Nephron progenitor cell (in vitro differentiated cells): ENCODE data around the gene SFSWAP.

ENCODE experiments used
- DNase-seq: peaks from one replicate; pipeline ENCODE4 v3.0.0; 2021
- H3K27ac Mint-ChIP-seq: 2 replicates; pipeline ENCODE4 v1.8.0; 2021; ENCODE audit warnings: mild to moderate bottlenecking, moderate library complexity, mixed read lengths
- H3K27me3 Mint-ChIP-seq: 2 replicates; pipeline ENCODE4 v1.8.0; 2021; ENCODE audit warnings: mild to moderate bottlenecking, low read depth, mixed read lengths; ENCODE audit not compliant: poor library complexity
- H3K36me3 Mint-ChIP-seq: 2 replicates; pipeline ENCODE4 v1.8.0; 2021; ENCODE audit warnings: low read depth, mixed read lengths
- H3K4me1 Mint-ChIP-seq: 2 replicates; pipeline ENCODE4 v1.8.0; 2021; ENCODE audit warnings: mixed read lengths
- H3K4me3 Mint-ChIP-seq: 2 replicates; pipeline ENCODE4 v1.8.0; 2021; ENCODE audit warnings: mild to moderate bottlenecking, moderate library complexity, mixed read lengths
- H3K9me3 Mint-ChIP-seq: 2 replicates; pipeline ENCODE4 v1.8.0; 2021; ENCODE audit warnings: mild to moderate bottlenecking, moderate library complexity, mixed read lengths
- TF ChIP-seq, protein P1 (sequence below): fragments of 200-600 bp; sonication (generic); IDR thresholded peaks from 2 replicates; pipeline ENCODE4 v1.5.0; 2021; ENCODE audit warnings: antibody characterized with exemption

Gene SFSWAP

DNA sequence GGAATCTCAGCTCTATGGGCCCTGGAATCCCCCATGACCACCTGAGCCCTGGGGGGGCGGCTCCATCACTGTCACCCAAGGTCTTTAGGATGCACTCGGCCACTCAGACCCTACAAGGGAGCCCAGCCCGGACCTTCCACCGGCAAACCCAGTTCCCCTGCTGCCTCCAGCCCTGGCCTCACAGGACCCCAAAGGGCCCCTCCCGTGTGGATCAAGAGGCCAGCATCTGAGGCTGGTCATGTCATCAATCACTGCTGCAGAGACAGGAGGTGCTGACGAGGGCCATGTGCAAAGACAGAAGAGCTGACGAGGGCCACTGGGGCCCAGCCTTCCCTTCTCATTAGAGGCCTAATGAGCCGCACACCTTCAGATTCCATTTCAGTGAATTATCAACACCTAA, 39.0 kb upstream of the SFSWAP start:
- H3K4me3 Mint-ChIP-seq: no peak overlapping the region
- peaks cover 74% of the 10 kb centered on the region for H3K27me3 Mint-ChIP-seq
- H3K36me3 Mint-ChIP-seq: no peaks in the 10 kb centered on the region
- no peaks in the 10 kb centered on the region for H3K4me1 Mint-ChIP-seq
- H3K9me3 Mint-ChIP-seq: peaks cover 13% of the 10 kb centered on the region
- H3K27ac Mint-ChIP-seq: no peak overlapping the region
- no peak for DNase-seq
- TF ChIP-seq, protein P1, sequence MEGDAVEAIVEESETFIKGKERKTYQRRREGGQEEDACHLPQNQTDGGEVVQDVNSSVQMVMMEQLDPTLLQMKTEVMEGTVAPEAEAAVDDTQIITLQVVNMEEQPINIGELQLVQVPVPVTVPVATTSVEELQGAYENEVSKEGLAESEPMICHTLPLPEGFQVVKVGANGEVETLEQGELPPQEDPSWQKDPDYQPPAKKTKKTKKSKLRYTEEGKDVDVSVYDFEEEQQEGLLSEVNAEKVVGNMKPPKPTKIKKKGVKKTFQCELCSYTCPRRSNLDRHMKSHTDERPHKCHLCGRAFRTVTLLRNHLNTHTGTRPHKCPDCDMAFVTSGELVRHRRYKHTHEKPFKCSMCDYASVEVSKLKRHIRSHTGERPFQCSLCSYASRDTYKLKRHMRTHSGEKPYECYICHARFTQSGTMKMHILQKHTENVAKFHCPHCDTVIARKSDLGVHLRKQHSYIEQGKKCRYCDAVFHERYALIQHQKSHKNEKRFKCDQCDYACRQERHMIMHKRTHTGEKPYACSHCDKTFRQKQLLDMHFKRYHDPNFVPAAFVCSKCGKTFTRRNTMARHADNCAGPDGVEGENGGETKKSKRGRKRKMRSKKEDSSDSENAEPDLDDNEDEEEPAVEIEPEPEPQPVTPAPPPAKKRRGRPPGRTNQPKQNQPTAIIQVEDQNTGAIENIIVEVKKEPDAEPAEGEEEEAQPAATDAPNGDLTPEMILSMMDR: no peak

DNA sequence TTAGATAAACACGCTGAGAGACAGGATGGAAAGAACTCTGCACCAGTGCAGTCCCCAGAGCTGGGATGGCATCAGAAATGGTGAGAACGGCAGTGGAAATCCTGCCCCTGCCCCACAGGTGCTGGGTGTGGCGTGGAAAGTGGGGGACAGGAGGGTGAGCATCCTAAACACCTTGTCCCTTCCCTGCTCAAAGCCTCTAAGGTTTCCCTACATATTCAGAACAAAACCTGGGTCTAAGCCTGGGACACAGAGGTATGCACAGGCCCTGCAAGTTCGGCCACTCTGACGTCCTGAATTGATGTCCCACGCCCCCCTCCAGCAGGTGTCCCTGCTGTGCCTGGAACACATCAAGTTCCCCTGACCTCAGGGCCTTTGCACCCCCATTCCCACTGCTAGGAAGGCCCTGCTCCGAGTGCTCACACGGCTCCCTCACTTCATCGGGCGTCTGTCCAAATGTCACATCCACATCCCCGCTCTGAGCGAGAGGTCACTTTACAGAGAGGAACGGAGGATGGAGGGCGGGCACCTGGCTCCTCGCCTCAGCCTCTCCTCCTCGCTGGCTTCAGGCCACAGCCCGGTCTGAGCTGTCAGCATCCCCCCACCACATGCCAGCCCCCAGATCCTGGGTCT, 38.5 kb upstream of the SFSWAP start:
- H3K4me1 Mint-ChIP-seq: no peaks in the 10 kb centered on the region
- no peak overlapping the region for H3K27ac Mint-ChIP-seq
- H3K4me3 Mint-ChIP-seq: no peak overlapping the region
- no peaks in the 10 kb centered on the region for H3K36me3 Mint-ChIP-seq
- DNase-seq: no peak
- H3K27me3 Mint-ChIP-seq: peaks cover 68% of the 10 kb centered on the region
- TF ChIP-seq, protein P1: no peak
- H3K9me3 Mint-ChIP-seq: peaks cover 13% of the 10 kb centered on the region

DNA sequence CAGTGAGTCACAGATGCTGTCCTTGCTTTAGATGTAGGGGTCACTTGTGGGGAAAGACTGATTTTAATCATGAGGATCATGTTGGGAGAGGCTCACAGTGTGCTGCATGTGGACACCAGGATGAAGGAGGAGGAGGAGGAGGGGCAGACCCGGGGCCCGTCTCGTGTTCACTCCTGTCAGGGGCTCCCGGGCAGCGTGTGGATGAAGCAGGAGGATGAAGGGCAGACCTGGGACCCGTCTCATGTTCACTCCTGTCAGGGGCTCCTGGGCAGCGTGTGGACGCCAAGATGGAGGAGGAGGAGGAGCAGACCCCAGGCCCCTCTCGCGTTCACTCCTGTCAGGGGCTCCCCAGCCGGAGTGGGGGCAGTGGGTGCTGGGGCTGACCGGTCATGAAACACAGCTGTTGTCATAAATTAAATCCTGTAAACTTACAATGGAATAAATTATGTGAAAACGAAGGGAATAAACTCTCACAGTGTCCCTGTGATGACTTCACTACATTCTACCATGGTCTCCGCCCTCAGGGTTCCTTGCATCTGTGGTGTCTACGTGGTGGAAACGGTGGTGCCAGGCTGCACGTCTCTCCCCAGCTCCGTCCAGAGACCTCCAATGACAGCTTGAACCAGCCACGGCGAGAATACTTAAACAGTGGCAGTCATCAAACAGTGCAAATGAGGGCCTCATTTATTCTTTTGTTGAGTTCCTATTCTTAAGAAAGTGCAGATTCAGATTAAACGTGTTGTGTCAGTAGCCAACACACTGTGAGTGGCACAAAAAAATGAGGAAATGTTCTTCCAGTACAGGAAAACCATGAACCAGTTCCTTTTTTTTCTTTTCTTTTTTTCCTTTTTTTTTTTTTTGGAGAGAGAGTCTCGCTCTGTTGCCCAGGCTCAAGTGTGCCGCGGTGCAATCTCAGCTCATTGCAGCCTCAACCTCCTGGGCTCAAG, 37.7 kb upstream of the SFSWAP start:
- Mint-ChIP-seq H3K9me3 (peaks cover 13% of the 10 kb centered on the region), H3K4me1 (no peaks in the 10 kb centered on the region), H3K27ac (no peak overlapping the region), H3K27me3 (peaks cover 68% of the 10 kb centered on the region), H3K4me3 (no peak overlapping the region), H3K36me3 (no peaks in the 10 kb centered on the region)
- TF ChIP-seq, protein P1: no peak
- no peak for DNase-seq

DNA sequence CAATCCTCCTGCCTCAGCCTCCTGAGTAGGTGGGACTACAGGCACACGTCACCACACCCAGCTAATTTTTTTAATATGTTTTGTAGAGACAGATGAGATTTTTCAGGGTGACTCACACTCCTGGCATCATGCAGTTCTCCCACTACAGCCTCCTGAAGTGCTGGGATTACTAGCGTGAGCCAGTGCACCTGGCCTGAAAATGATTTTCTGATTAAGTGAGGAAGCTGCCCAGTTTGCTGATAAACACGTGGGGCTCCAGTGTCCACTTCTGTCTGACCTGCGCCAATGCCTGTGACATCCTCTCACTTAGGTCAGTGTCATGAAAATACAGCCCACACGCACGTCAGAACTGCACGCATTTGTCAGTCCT, 37.0 kb upstream of the SFSWAP start:
- no peaks in the 10 kb centered on the region for H3K4me1 Mint-ChIP-seq
- no peak overlapping the region for H3K4me3 Mint-ChIP-seq
- no peaks in the 10 kb centered on the region for H3K36me3 Mint-ChIP-seq
- TF ChIP-seq, protein P1: no peak
- H3K27me3 Mint-ChIP-seq: peaks cover 69% of the 10 kb centered on the region
- DNase-seq: no peak
- no peak overlapping the region for H3K27ac Mint-ChIP-seq
- peaks cover 13% of the 10 kb centered on the region for H3K9me3 Mint-ChIP-seq

DNA sequence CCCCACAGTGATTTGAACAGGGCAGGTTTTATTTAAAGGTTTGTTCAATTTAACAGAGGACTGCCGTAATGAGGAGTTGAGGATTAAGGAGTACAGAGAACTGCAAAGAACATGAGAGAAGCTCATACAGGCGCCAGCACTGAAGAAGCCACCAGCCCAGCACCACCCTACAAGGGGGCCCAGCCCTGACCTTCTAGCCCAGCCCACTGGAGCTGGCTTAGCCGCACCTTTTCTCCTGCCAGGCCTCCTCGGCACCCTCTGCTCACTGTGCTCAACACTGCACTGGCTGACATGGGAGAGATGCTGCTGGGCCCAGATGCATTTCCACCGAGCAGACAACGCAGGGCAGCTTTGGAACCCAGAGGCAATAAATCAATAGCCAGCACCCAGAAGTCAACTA, 36.5 kb upstream of the SFSWAP start:
- no peak for DNase-seq
- Mint-ChIP-seq H3K27ac (no peak overlapping the region), H3K9me3 (peaks cover 13% of the 10 kb centered on the region), H3K36me3 (no peaks in the 10 kb centered on the region), H3K4me3 (no peak overlapping the region), H3K27me3 (peaks cover 67% of the 10 kb centered on the region), H3K4me1 (no peaks in the 10 kb centered on the region)
- TF ChIP-seq, protein P1: no peak
